Stomach smooth muscle (tissue), 2 donors: Measurements from ENCODE around the gene MRPL24.
A peak's percentile ranks its signal among the peaks of the same experiment; 100 is the strongest.

Source experiments
- H3K27ac ChIP-seq: one replicate; pipeline ENCODE4 v1.7.0; 2013; ENCODE audit warnings: mild to moderate bottlenecking, low read length, inconsistent platforms
- H3K27me3 ChIP-seq, 2 donors: one replicate each; pipeline ENCODE4 v1.7.0; 2013; ENCODE audit warnings: low read length in 2 of 2; ENCODE audit not compliant: insufficient read depth in 2 of 2, control insufficient read depth in 1 of 2
- H3K36me3 ChIP-seq, 2 donors: one replicate each; pipeline ENCODE4 v1.7.0; 2013; ENCODE audit warnings: low read length in 2 of 2; ENCODE audit not compliant: control insufficient read depth in 2 of 2, insufficient read depth in 2 of 2
- H3K4me1 ChIP-seq: one replicate; pipeline ENCODE4 v1.7.0; 2013; ENCODE audit warnings: low read length; ENCODE audit not compliant: control insufficient read depth, insufficient read depth
- H3K4me3 ChIP-seq, 2 donors: one replicate each; pipeline ENCODE4 v1.7.0; 2013; ENCODE audit warnings: low read length in 2 of 2
- H3K9ac ChIP-seq, 2 donors: one replicate each; pipeline ENCODE4 v1.7.0; 2013; ENCODE audit warnings: low read length in 2 of 2, mild to moderate bottlenecking in 1 of 2
- H3K9me3 ChIP-seq, 2 donors: one replicate each; pipeline ENCODE4 v1.7.0; 2013; ENCODE audit warnings: low read length in 2 of 2; ENCODE audit not compliant: control insufficient read depth in 2 of 2
- donor health status: healthy.
- donor health status: Pancreatic carcinoma.

MRPL24 gene

GRCh38 chr1:156690675-156691036, 50.2 kb downstream of the MRPL24 start:
- Histone ChIP-seq H3K4me1 (peaks cover 8% of the 10 kb centered on the region), H3K27me3 (peaks cover 34 to 38% of the 10 kb centered on the region in 2 donors), H3K4me3 (no peak overlapping the region), H3K9me3 (no peaks in the 10 kb centered on the region), H3K9ac (no peak overlapping the region), H3K27ac (no peak overlapping the region), H3K36me3 (no peaks in the 10 kb centered on the region)

GRCh38 chr1:156689953-156690674, 50.8 kb downstream of the MRPL24 start:
- peaks cover 36 to 38% of the 10 kb centered on the region in 2 donors for H3K27me3 ChIP-seq
- H3K4me1 ChIP-seq: peaks cover 8% of the 10 kb centered on the region
- H3K4me3 ChIP-seq: no peak overlapping the region
- no peaks in the 10 kb centered on the region for H3K36me3 ChIP-seq
- H3K27ac ChIP-seq: no peak overlapping the region
- no peak overlapping the region for H3K9ac ChIP-seq
- no peaks in the 10 kb centered on the region for H3K9me3 ChIP-seq

DNA sequence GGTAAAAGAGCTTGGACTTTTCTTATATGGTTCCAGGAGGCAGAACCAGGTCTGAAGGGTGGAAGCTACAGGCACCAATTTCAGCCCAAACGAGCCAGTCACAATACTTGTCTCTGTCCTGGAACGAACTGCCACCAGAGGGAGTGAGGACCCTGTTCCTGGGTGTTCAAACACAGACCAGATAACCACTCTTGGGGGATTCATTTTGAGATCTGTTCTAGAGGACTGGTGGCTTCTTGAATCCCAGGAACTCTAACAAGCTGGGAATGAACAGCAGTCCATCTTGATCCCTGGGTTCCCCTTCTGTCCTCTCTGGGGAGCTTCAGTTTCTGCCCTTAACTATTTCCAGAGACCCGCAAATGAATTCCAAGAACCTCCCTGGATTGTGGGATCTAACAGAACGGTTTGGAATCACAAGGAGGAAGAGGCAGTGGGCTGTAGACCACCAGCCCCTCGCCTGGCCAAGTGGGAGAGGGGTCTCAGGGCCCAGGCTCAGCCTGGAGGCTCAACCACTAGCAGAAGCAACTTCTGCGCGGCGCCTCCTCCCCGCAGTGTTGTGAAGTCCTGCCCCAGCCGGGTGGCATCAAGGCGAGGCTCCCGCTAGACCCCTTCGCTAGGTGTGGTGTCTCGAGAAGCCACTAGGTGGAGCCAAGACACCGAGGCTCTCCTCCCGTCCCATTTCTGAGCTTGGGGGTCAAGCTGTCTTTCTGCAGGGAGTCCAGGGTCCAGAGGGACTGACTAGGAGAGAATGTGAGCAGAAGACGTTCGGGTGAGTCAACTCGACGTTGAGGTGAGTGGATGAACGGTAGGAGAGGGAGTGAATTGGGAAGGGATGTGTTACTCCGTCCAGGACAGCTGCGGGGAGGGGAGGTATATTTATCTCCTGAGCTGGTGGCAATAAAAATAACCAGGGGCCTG, 51.6 kb downstream of the MRPL24 start:
- Histone ChIP-seq H3K9me3 (no peaks in the 10 kb centered on the region), H3K9ac (peak overlapping the region in 1 of 2 donors; percentile 36), H3K27ac (no peak overlapping the region), H3K27me3 (peaks cover 38 to 40% of the 10 kb centered on the region in 2 donors), H3K4me1 (peaks cover 8% of the 10 kb centered on the region), H3K4me3 (peak overlapping the region in 1 of 2 donors; percentile 54), H3K36me3 (no peaks in the 10 kb centered on the region)
